GM10266 (cell line): ENCODE data around the gene SEC22B.
"Not testable (repeated sequence)": the region's sequence is repeated elsewhere in the genome, so short reads cannot be mapped to it uniquely, and the experiment has no call there.

Source experiments
- DNase-seq: peaks from one replicate; pipeline ENCODE4 v3.0.0; 2012; ENCODE audit errors: extremely low spot score
- TF ChIP-seq, protein P1 (sequence below): IDR thresholded peaks from 2 replicates; pipeline ENCODE4 v1.5.1; 2012; ENCODE audit warnings: mild to moderate bottlenecking, low read depth; ENCODE audit not compliant: control insufficient read depth, insufficient read depth; ENCODE audit errors: missing control alignments

Gene SEC22B

DNA sequence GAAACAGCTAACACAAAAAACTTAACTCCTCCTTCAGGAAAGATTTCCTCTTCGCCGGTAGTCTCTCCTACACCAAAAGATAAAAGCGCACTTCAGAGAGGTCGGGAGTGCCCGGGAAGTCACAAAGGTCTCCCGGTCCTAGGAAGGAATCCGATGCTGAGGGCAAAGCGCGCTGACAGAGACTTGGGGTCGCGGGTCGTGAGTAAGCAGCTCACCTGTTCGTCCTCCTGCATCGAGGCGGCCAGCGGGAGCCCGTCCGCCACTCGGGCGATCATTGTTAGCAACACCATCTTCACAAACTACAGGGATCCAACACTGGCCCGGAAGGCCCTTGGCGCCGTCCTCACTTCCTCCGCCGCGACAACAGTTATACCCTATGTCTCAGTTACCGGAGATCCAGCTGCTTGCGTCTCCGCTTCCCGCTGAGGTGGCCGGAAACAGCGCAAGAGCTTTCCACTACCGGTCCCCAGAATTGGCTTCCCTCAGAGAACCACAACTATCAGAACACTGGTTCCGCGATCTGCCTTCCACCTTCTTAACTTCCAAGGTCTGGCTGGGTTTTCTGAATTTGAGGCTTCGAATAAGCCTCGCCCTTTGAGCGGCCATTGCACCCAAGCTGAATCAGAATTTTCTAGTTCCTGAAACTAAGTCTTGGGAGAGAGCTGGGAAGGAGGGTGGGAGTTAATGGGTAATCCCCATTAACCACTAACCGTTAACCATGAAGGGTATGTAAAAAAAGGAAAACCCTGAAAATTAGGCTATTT, at the start of gene SEC22B:
Gene SEC22B, minus strand, starts transcription at position 429 of the 764 bp plus-strand sequence. Its CDS starts 139 bp downstream, at position 290.
- TF ChIP-seq, protein P1, sequence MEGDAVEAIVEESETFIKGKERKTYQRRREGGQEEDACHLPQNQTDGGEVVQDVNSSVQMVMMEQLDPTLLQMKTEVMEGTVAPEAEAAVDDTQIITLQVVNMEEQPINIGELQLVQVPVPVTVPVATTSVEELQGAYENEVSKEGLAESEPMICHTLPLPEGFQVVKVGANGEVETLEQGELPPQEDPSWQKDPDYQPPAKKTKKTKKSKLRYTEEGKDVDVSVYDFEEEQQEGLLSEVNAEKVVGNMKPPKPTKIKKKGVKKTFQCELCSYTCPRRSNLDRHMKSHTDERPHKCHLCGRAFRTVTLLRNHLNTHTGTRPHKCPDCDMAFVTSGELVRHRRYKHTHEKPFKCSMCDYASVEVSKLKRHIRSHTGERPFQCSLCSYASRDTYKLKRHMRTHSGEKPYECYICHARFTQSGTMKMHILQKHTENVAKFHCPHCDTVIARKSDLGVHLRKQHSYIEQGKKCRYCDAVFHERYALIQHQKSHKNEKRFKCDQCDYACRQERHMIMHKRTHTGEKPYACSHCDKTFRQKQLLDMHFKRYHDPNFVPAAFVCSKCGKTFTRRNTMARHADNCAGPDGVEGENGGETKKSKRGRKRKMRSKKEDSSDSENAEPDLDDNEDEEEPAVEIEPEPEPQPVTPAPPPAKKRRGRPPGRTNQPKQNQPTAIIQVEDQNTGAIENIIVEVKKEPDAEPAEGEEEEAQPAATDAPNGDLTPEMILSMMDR = no peak

DNA sequence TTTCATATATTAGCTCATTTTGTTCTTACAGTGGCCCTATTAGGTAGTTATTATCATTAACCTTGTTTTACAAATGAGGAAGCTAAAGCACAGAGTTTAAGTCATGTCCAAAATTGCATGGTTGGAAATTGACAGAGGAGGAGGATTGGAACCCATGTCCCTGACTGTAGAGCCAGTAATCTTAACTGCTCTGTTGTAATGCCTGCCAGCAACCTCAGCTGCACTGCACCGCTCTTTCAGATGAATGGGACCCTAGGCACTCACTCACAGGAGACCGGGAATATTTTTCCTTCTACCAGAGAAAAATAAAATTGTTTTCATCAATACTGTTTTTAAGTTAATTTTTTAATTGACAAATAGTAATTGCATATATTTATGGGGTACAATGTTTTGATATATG, 41.6 kb upstream of the SEC22B start:
- not testable (repeated sequence) for DNase-seq

More for the DNA sequence above, at the start of gene SEC22B:
- peak; percentile 85 for DNase-seq

DNA sequence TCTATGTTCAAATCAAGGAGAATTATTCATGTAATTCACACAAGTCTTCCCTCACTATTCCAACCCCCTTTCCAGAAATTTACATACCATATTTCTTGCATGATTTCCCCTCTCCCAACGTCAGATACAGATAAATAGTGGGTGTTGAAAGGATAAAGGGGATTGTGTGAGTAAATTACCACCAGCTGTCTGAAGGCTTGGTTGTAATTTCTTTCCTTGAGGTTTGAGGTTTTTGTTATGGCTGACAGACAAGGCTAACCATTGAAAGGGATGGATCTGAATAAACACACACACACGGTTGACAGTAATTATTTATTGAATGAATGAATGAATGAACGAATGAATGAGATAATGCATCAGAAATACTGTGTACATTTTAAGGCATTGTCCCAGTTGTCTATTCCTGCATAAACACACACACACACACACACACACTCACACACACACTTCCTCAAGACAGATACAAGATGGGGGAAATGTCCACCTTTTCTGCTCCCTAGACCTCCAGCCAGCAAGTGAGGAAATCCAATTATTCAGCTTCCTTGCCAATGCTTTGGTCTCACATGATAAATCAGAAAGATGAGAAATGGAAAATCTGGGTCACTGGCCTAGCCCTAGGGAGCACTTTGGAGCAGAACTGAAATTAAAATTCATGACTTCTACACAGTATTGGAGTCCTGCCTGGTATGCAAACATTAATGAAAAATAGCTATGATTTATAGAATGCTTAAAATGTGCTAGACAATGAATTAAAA, 41.0 kb upstream of the SEC22B start:
- DNase-seq = not testable (repeated sequence)

DNA sequence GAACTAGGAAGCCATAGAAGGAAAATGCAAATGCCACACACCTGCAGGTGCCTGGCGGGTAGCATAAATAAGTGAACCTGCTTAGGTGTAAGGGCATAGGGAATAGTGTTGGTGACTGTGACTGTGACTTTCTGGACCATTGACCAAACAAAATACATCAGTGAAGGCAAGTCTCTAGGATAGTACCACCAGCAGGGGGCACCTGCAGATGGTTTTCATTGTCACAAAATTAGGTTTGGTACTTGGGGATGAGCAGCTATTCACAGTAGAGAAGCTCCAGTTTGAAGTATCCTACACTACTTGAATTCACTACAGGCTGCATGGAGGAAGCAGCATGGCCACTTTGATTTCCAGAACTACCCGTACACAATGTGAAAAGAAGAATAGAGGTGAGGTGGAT, 37.3 kb upstream of the SEC22B start:
- DNase-seq = not testable (repeated sequence)

DNA sequence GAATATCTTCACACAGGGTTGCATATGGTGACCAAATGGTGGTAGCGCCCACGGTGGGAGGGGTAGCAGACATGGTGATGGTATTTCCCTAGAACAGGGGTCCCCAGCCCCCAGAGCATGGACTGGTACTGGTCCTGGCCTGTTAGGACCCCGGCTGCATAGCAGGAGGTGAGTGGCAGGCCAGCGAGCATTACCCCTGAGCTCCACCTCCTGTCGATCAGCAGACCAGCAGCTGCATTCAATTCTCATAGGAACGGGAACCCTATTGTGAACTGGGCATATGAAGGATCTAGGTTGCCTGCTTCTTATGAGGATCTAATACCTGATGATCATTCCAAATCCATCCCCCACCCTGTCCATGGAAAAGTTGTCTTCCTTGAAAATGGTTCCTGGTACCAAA, 34.4 kb upstream of the SEC22B start:
- DNase-seq = not testable (repeated sequence)

DNA sequence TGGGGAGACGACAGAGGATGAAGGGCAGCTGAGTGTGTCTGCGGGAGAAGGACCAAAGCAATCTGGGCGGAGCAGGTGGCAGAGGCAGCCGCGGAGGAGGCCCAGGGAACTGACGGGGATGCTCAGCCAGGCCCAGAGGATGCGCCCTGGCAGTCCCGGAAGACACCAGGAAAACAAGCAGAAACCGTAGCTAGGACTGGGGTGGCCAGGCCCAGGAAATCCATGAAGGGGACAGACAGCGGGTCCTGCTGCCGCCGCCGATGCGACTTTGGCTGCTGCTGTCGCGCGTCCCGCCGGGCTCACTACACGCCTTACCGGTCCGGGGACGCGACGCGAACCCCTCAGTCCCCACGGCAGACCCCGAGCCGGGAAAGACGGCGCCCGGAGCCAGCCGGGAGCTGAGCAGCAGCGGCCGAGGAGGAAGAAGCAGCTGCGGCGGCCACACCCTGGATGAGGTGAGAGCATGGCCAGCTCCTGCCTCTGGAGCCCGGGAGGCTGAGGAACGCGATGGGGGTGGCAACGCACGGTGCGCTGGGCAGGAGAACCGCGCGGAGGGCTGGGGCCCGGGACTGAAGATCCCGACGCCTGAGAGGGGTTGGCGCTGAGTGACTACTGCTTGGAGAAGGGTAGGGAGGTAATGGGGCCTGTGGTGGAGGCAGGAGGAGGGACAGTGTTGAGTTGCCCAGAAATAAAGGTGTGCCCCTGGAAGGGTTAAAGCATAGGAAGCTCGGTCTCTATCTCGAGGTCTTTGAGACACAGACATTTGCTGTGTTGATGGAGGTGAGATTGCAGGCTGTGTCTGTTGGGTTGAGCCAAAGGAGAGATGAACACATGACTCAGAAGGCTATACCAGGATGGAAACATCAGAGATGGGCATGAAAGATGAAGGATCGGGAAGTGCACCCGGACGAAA, 20.8 kb upstream of the SEC22B start:
- not testable (repeated sequence) for DNase-seq

DNA sequence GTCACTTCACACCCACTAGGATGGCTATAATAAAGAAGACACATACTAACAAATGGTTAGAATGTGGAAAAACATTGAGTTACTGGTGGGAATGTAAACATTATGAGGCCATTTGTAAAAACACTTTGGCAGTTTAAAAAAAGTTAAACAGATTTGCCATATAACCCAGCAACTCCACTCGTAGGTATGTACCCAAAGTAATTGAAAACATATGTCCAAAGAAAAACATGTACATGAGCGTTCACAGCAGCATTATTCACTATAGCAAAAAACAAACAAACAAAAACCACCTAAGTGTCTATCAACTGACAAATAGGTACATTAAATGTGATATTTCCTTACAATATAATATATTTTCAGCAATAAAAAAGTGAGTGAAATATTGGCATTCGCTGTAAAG, 12.3 kb upstream of the SEC22B start:
- DNase-seq = not testable (repeated sequence)

DNA sequence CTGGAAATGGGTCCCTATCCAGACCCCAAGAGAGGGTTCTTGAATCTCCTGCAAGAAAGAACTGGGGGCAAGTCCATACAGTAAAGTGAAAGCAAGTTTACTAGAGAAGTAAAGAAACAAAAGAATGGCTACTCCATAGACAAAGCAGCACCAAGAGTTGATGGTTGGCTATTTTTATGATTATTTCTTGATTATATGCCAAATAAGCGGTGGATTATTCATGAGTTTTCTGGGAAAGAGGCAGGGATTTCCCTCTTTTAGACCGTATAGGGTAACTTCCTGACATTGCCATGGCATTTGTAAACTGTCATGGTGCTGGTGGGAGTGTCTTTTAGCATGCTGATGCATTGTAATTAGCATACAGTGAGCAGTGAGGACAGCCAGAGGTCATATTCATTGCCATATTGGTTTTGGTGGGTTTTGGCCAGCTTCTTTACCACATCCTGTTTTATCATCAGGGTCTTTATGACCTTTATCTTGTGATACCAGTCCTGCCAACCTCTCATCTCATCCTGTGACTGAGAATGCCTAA, 5.9 kb upstream of the SEC22B start:
- DNase-seq = not testable (repeated sequence)

DNA sequence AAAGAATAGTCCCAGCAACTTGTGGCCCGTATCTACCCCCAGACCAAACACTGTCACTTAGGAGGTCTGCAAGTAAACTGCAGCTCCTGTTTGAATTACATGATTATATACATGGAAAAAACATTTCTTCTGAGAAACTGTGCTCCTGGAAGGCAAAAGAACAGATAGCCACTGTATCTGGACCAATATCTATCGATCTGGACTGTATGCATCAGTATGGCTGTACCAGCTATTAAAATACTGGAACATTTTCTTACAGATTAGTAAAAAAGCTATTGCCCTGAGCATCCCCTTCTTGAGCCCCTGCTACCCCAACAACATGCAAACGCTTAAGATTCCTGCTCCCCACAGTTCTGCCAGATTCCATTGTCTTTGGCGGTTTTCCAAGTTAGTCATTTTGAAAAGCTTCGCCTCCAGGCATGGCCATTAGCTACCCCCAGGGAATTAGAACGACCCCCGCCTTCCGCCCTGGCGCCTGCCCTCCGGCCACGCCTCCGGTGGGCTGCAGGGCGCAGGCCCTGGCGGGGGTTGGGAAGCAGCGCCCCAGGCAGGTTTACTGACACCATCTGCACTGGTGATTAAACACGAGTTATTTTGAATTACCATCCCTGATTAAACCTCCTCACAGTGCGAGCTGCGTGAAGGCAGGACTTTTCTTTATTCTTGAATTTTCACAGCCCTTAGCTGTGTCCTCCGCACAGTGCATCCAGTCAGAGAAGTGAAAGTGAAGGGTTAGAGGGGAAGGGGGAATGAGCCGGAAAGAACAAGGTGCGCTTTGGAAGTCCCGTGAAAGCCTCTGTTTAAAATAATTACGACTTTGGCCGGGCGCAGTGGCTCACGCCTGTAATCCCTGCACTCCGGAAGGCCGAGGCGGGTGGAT, 3.7 kb upstream of the SEC22B start:
- DNase-seq = not testable (repeated sequence)

DNA sequence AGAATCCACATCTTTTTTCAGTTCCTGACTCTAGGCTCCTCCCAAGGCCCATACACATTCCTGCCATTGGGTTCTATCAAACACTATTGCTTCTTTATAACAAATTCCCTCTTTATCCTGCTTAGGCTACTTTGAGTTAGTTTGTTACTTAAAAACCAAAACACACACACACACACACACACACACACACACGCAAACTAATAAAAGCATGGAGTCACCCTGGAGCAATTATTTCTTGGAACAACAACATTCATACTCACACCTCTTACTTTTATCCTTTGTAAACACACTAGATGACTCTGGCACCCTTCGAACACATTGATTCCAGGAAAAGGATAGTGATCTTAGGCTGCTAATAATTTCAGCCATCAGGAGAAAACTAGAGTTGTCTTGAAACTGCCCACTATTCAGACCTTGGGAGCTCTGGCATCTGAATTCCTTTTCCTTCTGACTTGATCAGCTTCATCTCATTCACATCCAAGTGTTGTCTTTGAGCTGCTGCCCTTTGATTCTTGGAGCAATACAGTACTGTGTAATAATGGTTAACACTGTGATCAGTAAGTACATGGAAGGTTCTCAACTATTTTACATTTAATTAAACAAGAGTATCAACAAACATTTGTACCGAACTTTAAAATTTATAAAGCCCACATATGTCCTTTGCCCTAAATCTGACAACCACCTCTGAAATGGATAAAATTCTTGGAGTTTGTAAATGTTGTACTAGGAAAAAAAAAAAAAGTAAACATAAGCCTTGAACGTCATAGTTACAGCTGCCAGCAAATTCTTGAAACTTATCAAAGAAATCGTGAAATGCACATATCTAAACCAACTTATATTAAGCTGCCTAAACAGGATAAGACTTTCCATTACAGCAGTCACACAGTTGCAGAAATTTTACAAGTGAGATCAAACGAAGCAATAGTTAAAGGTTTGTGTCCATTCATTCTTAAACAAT, 2.8 kb upstream of the SEC22B start:
- DNase-seq = peak; percentile 4
- TF ChIP-seq, protein P1 = no peak

DNA sequence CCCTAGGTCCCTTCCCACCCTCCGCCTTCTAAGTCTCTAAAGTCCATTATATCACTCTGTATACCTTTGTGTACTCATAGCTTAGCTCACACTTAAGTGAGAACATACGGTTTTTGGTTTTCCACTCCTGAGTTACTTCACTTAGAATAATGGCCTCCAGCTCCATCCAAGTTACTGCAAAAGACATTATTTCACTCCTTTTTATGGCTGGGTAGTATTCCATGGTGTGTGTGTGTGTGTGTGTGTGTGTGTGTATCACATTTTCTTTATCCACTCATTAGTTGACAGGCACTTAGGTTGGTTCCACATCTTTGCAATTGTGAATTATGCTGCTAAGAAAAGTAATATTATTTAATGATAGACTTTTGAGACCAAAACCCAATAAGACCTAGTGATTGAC, 1.7 kb upstream of the SEC22B start:
- not testable (repeated sequence) for DNase-seq

DNA sequence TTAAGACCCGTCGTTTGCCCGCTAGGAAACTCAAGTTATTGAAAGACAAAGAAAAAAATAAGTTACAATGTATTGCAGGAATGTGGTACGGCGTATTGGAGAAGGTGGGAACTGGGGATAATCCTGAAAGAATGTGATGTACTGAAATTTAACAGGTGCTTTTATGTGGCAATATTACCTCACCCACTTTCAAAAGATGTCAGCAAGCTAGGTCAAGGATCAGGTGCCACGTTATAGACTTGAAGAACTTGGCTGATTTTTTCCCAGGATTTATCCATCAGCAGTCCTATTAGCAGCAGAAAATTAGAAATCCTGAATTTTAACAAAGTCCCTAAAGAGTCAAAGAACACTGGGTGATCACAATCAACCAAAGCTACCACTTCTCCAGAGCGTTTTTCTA, 632 bp downstream of the SEC22B start:
- DNase-seq = peak; percentile 18

DNA sequence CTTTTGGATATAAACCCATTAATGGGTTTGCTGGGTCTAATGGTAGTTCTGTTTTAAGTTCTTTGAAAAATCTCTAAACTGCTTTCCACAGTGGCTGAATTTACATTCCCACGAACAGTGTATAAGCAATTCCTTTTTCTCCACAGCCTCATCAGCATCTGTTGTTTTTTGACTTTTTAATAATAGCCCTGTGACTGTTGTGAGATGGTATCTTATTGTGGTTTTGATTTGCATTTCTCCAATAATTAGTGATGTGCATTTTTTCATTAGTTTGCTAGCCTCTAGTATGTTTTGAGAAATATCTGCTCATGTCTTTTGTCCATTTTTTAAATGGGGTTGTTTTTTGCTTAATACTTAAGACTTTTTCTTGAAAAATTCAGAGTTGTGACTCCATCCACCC, 11.6 kb downstream of the SEC22B start:
- not testable (repeated sequence) for DNase-seq

DNA sequence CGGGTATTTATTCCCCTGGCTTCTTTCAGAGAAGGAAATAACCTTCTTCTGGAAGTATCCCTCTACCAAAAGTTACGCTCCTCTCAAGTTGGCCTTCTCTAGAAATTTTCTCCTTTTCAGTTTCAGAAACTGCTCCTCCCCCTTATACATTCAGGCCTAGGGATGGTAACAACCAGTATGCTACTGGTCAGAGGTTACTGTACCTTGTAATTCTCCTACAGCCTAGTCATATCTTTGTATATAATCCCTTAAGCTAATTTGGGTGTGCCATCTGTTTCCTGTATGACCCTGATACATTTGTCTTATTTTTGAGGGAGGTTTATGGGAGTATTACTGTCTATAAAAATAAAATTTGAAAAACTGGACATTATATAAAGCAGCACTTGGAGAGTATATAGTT, 14.3 kb downstream of the SEC22B start:
- DNase-seq = not testable (repeated sequence)

DNA sequence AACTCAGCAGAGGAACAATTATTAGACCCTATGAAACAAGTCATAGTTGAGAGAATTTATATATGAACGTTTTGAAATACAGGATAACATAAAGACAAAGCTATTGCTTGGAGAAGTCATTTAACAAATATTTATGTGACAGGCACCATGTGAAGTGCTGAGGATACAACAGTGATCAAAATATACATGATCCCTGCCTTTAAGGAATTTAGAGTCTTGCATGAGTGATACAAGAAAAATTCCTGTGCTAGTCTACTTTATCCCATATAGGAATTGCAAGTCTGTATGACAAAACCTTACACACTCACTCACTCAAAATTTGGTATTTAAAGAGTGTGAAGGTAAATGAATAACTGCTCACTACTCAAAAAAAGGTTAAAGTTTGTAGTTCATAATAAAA, 17.8 kb downstream of the SEC22B start:
- DNase-seq = not testable (repeated sequence)

DNA sequence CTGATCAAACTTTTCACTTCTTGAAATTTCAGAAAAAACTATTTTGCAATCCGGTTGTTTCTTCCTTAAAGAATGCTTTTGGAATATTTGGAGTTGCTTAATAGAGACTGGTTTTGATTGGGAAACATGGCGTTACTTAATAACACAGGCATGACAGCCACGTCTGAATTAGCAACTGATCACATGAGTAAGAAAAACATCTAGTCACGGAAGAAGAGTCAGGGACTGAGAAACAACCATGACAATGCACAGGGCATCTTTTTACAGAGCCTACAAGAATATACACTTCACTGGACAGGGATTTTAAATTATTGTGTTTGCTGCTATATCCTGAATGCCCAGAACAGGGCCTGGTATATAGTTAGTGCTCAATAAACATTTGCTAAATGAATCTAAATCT, 18.2 kb downstream of the SEC22B start:
- not testable (repeated sequence) for DNase-seq
